Stimulated activated CD4-positive, alpha-beta T cell treated with anti-CD3 and anti-CD28 coated beads, Interleukin-15, amount 100 ng/mL, for 1 hour (primary cell): ENCODE data around the gene SLC39A6.
"Not testable (repeated sequence)": the region's sequence is repeated elsewhere in the genome, so short reads cannot be mapped to it uniquely, and the experiment has no call there.

ENCODE experiments used
- DNase-seq, 2 donors: peaks; one replicate each; pipeline ENCODE4 v3.0.0-alpha.2; 2020; ENCODE audit warnings: low read depth in 1 of 2, low spot score in 1 of 2

SLC39A6 gene, protein sequence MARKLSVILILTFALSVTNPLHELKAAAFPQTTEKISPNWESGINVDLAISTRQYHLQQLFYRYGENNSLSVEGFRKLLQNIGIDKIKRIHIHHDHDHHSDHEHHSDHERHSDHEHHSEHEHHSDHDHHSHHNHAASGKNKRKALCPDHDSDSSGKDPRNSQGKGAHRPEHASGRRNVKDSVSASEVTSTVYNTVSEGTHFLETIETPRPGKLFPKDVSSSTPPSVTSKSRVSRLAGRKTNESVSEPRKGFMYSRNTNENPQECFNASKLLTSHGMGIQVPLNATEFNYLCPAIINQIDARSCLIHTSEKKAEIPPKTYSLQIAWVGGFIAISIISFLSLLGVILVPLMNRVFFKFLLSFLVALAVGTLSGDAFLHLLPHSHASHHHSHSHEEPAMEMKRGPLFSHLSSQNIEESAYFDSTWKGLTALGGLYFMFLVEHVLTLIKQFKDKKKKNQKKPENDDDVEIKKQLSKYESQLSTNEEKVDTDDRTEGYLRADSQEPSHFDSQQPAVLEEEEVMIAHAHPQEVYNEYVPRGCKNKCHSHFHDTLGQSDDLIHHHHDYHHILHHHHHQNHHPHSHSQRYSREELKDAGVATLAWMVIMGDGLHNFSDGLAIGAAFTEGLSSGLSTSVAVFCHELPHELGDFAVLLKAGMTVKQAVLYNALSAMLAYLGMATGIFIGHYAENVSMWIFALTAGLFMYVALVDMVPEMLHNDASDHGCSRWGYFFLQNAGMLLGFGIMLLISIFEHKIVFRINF

DNA sequence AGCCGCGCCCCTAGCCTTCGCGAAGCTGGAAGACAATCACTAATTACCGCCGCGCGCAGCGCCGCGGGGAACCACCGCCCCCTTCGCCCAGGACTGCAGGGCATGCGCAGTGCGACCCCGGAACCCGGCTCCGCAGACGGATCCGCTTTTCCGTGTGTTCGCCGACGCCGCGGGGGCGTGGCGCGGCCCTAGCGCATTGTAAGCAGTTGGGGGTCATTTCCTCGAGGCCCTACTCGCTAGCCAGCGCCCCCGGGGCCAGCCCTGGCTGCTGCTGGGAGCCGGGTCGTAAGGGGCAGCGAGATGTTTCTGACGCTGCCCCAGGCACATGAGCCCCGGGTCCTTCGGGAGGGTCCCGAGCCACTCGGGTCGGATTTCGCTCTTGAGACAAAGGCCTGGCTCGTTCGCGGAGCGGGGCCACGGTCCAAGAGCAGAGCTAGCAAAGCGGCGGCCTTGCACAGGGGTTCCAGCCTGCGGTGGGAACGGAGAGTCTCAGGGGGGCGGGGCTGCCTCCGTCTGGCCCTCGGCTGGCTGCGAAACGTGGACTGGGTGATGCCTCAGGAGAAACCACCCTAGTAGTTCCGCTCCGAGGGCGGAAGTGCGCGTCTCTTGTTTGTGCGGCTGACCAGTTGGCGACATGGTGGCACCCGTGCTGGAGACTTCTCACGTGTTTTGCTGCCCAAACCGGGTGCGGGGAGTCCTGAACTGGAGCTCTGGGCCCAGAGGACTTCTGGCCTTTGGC, at the start of gene SLC39A6, which contains the start of gene ELP2:
TSS of gene SLC39A6 (minus strand) at position 41 of the 739 bp plus-strand sequence. CDS start 2,333 bp downstream, outside the sequence.
TSS of gene ELP2 (plus strand) at position 600 of the 739 bp plus-strand sequence. CDS start at position 635, 35 bp downstream.
- DNase-seq = peak; percentile 90 to 94

DNA sequence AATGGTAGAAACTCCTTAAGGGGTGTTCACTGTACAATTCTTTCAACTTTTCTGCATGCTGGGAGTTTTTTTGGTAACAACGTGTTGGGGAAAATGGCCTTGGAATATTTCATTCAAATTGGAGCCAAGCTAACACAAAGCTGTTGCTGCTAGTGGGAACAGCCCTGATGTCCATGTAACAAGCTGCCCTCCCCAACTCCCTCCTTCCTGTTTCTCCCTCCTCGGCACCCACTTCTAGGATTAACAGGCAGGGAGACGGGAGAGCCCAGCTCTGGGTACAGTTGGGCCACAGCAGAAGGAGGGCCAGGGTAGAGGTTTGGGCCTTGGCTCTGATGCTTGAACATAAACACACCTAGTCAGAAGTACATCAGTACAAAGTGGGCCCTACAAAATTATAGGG, 48.8 kb upstream of the SLC39A6 start:
- DNase-seq = no peak

DNA sequence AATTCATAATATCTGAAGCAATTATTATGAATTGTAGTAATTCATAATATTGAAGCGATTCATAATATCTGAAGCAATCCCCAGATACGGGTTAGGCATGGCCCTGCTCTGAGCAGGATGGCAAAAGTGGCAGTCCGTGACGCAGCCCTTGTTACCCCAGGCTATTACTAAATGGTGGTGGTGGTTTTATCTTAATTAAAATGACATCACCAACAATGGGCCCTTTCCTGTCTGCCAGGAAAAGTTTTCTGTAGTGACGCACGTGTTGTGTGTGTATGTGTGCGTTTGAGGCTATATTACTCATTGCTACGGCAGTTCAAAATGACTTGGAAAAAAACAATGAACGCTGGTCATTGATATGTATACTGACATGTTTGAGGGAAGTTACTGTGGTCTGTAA, 47.6 kb upstream of the SLC39A6 start:
- DNase-seq = no peak

GRCh38 chr18:36176177-36176584, 47.0 kb upstream of the SLC39A6 start:
- no peak for DNase-seq

DNA sequence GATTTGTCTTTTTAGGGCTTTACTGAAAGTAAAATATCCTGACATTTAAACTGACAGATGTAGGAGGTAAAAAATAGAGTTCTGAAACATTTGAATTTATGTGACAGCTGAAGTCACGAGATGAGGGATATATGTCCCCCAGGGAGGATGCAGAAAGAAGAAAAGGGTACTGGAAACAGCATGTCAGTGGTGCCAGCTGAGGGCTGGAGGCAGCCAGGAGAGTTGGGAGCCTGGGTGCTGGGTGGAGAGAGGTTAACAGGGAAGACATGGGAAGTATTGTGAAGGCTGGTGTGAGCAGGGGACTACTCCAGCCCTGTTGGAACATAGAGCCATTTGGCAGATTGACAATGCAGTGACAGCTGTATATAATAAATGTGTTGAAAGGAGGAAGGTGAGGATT, 46.3 kb upstream of the SLC39A6 start:
- DNase-seq = no peak

GRCh38 chr18:36169938-36170337, 40.8 kb upstream of the SLC39A6 start:
- DNase-seq = no peak

- DNase-seq = not testable (repeated sequence)
Measured at GRCh38 chr18:36168296-36168695, 39.2 kb upstream of the SLC39A6 start.

DNA sequence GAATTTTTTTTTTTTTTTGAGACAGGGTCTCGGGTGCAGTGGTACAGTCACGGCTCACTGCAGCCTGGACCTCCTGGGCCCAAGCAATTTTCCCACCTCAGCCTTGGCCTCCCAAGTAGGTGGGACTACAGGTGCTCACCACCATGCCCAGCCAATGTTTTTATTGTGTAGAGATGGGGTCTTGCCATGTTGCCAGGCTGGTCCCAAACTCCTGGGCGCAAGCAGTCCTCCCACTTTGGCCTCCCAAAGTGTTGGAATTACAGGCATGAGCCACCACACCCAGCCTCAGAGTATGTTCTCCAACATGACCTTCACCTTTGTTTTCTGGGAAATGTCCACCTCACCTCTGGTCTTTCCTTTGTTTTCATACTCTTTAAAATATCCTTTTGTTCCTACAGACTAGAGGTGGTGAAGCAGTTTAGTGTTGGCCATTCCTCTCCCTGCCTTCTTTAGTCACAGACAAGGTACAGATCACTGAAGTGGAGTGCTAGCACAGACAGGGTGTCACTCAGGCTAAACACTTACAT, 38.6 kb upstream of the SLC39A6 start:
- DNase-seq = no peak

GRCh38 chr18:36162981-36163380, 33.8 kb upstream of the SLC39A6 start:
- no peak for DNase-seq

DNA sequence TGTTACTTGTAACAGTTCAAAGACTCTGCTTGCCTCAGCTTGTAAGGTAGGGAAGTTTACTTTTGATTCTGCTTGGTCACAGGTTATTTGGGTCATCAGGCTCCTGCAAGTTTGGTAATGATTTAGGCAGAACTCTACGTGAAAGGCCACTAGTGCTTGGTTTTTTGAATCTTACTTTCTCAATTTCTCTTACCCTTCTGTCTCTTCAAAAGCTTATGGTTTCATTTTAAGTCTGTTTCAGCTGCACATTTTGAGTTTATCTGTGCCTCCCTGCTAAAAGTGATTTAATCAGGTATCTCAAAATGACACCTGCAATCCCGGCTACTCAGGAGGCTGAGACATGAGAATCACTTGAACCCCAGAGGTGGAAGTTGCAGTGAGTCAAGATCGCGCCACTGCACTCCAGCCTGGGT, 31.8 kb upstream of the SLC39A6 start:
- no peak for DNase-seq

- DNase-seq = no peak
Measured at GRCh38 chr18:36158266-36158867, 29.2 kb upstream of the SLC39A6 start.

DNA sequence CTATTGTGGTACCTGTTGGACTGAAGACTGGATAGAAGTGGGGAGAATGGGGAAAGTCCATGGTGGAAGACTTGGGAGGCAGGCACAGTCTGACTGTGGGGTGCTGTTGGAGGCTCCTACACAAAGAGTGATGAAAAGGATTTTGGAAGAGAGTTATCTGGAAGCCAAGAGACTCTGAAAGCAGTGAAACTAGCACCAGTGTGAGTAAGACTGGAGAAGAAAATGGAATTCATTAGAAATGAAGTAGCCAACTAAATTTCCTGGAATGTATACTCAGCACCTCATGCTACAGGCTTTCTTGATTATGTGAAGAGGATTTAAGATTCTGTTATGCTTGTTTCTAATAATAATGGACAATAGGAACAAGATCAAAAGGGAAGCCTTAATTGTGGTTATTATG, 28.3 kb upstream of the SLC39A6 start:
- no peak for DNase-seq

DNA sequence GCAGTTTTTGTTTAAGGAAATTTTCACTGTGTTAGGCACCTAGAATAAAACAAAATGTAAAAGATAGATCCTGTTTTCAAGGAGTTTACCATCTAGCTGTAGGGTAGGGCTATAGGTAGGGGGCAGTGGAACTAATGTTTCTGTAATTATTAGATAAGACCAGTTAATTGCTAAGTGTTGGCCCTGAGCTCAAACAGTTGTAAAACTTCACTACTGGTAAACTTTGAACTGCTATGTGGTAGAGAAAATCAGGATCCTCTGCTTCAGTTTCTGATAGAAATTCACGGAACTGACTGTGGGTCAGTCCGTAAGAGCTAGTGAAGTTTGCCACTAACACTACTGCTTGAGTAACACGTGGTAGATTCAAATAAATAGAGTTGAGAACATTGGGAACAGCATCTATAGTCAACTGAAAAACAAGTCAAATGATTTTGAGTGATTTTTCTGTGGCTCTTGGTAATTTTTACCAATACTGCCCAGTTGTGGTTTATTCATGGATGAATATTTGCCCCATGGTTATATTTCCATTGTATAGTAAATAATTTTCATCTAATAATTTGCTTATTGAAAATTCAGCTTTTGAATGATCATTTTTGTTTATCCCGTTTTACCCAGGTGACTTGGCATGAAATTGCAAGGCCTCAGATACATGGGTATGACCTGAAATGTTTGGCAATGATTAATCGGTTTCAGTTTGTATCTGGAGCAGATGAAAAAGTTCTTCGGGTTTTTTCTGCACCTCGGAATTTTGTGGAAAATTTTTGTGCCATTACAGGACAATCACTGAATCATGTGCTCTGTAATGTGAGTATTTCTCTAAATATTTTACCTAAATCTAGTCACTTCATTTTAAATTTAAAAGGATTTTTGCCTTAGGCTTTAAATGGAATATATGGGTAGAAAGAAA, 27.0 kb upstream of the SLC39A6 start:
- DNase-seq = no peak

- DNase-seq = no peak
Measured at GRCh38 chr18:36153771-36154170, 24.6 kb upstream of the SLC39A6 start.

DNA sequence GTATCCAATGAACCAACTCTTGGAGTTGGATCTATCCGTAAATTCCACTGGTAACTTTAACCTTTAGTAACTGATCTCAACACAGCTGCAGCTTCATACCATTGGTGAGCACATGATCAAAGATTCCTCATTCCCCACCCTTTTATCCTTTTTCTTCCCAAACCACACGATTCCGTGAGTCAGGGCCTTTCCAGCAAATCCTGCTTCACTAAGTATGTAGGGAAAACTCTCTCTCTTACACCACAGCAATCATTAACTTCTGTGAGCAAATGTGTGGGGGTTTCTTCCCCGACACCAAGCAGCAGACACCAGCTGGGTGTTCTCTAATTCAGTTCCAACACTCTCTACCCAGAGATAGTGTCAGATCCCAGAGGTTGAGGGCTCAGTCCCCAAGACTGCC, 24.1 kb upstream of the SLC39A6 start:
- DNase-seq = no peak

DNA sequence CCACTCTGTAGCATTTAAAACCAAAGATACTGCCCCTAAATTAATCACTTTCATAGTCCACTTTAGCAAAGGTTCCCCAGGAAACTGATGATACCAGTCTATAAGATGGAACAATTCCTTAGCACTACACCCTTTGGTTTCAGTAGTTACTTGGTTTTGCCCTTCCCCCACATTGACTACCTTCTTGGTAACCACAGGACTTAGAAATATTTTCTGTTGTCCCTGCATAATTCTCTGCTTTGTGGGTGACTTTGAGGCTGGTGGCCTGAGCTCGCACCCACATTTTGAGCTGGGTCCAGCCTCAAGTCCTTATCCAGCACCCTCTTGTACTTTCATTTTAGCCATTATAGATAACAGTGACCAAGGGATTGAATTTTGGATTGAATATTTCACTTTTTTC, 23.6 kb upstream of the SLC39A6 start:
- DNase-seq = no peak

DNA sequence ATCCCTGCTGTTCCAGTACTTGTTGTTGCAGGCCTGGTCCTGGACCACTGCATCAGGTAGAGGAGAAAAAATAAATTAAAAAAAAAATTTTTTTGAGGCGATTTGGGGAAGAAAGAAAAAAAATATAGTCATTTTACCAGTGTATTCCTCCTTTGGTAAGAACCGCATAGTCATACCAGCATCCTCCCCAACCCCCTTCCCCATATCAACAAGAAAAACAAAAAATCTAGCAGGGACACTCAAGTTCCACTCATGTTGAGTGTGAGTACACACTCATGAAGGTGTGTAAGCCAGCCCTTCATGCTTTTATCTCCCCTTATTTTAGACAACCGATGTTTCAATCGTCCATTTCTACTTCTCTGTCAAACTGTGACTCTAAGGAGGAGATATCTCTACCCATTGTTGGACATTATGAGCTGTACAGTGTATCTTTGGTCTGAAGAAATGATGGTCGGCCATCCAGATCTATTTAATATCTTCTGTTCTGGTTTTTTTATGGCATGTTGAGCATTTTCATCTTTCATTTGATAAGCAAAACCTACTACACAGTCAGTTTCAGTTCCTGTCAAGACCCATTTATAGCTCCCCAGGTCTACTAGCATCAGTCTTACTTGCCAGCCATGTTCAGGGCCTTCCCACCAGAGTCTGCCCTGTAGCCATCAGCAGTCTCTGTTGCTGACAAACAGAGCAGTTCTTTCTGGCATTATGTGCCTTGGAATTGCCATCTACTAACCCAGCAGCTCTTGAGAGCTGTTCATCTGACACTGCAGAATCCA, 20.6 kb upstream of the SLC39A6 start:
- DNase-seq = no peak

DNA sequence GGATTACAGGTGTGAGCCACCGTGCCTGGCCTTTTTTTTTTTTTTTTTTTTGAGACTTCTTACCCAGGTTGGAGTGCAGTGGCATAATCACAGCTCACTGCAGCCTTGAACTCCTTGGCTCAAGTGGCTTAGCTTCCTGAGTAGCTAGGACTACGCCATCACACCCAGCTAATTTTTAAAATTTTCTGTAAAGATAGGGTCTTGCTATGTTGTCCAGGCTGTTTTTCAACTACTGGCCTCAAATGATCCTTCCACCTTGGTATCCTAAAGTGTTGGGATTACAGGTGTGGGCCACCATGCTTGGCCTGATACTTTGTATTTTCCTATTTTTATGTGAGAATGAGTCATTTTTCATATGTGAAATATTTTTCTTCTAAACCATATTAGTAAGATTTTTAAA, 14.3 kb upstream of the SLC39A6 start:
- no peak for DNase-seq

GRCh38 chr18:36142751-36143150, 13.6 kb upstream of the SLC39A6 start:
- no peak for DNase-seq
